ENCODE measurements around the gene AGFG2.

Gene AGFG2

DNA sequence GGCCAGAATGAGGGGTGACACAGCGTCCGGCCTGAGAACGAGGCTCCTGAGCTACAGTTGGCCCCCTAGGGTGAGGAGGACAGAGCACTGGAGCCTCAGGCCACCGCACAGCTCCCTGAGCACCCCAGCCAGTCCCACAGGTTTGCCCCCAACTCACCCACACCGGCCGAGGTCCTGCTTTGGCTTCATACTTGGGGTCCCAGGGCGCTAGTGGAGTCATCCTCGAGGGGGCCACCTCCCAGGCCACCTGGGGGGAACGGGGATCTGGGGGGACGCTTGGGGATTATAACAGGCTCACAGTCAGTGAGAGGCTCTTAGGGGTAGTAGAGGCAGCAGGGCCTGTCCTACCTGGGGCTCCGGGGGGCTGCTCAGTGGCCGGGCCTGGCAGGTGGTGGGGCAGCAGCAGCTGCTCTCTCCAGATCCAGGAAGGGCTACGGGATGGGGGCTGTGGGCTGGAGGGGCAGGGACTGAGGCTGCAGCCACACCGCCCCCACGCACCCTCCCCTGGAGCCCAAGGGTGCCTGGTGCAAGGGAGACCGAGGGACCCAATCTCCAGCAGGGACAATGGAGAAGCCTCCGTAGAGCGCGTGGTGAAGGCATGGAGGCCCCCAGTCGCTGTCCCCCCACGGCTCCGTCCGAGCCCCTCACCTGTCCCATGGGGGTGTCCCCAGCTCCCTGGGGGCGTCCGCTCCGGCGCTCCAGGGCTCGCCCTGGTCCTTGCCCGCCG, 34.1 kb downstream of the AGFG2 start:
- no peak for DNase-seq (ENCODE audit: low read depth)

- no peak for DNase-seq (ENCODE audit: low read depth)
These were observed 34.8 kb downstream of the AGFG2 start, which contains the start of gene SAP25 for GRCh38 chr7:100573691-100574361. SAP25 (minus strand) TSS chr7:100573900; CDS start chr7:100573742, 158 bp downstream.

- no peak for DNase-seq (ENCODE audit: low read depth)
These were observed 35.6 kb downstream of the AGFG2 start for GRCh38 chr7:100574362-100575205.

DNA sequence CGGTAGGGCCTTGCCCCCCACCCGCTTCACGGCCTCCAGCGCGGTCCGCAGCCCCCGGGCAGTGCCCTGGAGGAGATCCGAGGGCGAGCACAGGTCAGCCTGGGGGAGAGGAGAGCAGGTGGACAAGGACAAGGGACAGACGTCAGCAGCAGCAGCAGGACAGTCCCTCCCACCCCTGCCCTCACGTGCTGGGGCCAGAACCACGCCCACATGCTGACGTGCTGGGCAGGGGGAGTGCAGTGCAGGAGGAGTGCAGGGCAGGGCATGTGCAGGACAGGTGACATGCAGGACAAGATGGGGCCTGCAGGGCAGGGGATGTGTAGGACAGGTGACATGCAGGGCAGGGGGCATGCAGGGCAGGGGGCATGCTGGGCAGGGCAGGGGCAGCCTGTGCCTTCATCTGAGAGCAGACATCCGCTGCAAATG, 36.2 kb downstream of the AGFG2 start:
- DNase-seq (ENCODE audit: low read depth) = no peak

DNA sequence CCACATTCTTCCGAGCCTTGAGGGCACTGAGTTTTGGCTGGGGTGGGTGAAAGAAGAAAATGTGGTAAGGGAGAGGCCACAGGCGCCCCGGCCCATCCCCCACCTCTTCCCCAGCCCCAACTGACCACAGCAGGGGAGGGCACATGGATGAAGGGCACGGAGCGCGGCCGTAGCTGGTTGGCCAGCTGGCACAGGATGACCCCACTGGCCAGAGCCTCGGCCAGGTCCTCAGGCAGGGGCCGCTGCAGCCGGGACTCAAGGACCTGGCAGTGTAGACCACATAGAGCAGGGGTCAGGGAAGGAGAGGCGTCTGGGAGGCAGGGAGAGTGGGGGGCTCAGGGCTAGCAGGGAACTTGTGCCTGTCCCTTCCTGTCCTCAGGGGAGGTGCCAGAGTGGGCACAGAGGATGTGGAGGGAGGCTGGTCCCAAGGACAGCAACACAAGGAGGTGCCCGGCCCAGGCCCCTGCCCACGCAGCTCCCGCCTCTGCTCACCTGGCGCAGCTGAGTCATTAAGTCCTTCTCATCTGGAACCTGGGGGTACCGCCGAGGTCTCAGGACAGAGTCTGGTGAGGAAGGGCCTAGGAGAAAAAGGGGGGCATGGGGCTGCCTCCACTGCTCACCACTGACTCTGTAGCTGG, 36.9 kb downstream of the AGFG2 start:
- no peak for DNase-seq (ENCODE audit: low read depth)

GRCh38 chr7:100576384-100576993, 37.5 kb downstream of the AGFG2 start:
- no peak for DNase-seq (ENCODE audit: low read depth)

DNA sequence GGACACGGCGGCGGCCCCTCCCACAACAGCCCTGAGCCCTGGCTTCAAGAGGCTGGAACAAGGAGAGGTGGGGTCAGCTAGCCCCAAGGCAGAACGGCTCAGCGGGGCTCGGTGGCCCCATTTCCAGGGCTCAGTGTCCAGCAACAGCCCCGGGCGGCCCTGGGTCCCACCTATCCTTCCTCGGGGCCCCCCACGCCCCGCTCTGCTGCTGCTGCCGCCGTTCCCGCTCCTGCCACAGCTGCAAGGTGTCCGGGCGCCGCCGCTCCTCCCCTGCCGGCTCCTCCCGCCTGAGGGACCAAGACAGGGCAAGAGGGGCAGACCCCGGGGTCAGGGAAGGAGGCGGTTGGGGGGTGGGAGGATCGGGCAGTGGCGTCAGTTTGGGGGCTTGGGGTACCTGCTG, 38.1 kb downstream of the AGFG2 start:
- no peak for DNase-seq (ENCODE audit: low read depth)

GRCh38 chr7:100577507-100577906, 38.5 kb downstream of the AGFG2 start:
- DNase-seq (ENCODE audit: low read depth) = no peak

DNA sequence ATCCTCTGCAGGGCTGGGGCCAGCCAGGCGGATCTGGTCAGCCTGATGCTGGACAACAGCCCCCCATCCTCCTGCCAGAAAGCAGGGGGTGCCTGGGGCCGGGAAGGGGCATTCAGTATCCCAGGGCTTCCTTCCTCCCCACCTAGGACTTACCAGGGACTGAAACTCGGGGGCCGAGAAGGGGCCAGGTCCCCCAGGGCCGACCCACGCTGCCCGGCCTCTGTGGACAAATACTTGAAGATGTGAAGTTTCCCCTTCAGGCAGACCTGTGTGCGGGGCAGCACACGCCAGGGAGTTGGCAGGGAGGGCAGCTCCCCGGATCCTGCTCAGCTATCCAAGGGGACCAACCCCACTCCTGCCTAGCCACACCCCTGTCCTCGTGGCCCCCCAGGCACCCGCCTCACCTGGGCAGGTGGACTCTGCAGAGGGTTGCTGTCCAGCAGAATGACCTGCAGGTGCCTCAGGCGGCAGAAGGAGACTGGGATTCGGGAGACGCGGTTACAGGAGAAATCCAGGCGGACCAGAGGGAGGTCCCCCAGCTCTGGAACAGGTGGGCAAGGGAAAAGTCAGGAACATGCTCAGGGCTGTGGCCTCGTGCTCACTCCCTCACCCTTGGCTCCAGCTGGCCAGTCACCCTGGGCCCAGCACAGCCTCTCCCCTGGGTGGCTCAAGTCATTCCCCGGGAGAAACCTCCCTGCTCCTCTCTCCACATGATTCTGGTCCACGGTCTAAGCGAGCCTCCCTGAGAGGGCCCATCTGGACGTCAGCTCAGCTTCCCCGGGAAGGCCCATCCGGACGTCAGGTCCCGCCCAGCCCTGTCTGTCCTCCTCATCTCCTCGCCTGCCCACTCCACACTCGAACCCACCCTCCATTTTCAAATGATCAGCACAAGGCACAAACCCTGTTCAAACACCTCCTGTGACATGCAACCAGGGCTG, 39.5 kb downstream of the AGFG2 start:
- no peak for DNase-seq (ENCODE audit: low read depth)

DNA sequence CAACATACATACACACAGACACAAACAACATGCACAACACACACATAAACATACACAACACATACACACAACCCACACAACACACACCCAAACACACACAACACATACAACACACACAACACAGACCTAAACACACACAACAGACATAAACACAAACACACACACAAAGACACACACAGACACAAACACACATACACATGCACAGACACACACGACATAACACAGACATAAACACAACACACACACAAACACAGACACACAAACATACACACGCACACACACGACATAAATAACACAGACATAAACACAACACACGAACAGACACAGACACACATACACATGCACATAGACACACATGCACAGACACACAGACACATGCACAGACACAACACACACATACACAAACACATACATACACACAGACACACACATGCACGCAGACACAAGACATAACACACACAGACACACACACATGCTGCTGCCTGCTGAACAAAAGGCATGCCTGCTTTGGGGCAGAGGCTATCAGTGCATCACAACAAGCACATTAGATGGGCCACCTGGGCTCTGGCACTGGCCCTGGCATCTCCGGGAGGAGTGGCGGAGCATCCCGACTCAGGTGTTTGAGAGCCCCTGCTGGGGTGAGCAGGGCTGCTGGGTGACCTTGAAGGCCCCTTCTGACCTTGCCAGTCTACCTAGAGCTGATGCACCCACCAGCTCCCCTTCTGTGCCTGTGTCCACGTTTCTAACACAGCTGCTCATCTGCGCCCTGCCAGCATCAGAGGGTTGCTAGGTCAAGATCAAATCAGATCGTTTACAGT, 41.7 kb downstream of the AGFG2 start:
- no peak for DNase-seq (ENCODE audit: low read depth)

GRCh38 chr7:100582041-100582579, 43.1 kb downstream of the AGFG2 start:
- no peak for DNase-seq (ENCODE audit: low read depth)

- no peak for DNase-seq (ENCODE audit: low read depth)
These were observed 43.6 kb downstream of the AGFG2 start for GRCh38 chr7:100582650-100583049.

DNA sequence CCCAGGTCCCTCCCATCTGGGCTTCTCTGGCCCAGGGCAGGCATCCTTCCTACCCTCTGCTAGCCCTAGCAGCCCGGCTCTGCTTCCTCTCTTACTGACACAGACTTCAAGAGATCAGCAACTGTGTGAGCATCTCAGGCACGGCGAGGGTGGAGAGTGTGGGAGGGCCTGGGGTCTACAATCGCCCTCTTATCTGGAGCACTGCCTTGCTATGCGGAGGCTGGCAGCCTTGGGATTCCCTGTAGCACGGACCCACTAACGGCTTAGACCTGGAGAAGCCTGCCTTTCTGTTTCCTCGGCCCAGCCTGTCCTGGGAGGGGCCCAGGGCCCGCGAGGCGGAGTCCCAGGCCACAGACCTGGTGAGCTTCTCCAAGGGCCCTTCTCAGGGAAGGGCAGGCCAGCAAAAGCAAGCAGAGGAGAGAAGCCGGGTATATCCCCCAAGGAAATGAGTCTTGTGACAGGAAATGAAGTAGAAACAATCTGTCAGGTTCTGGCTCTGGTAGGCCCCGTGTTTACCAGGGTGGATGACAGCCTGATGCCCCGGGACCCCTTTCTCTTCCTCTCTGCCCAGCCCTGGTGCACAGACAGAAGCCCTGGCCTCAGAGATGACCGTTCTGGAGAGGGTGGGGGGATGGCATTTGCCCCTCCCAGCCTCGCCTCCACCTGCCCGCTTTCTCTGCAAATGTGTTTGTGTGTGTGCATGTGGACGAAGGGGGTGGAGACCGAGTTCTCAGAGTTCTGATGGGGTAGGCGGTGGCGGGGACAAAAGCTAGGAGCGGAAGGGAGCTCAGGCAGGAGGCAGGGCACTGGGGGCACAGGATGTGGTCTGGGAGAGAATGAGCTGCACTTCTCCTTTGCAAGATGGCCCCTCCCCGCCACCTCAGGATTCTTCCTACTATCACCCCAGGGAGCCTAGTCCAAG, 44.4 kb downstream of the AGFG2 start:
- peak; percentile 65 for DNase-seq (ENCODE audit: low read depth)

GRCh38 chr7:100584054-100584682, 45.2 kb downstream of the AGFG2 start:
- DNase-seq (ENCODE audit: low read depth) = no peak

GRCh38 chr7:100584683-100585510, 45.9 kb downstream of the AGFG2 start:
- DNase-seq (ENCODE audit: low read depth) = no peak

DNA sequence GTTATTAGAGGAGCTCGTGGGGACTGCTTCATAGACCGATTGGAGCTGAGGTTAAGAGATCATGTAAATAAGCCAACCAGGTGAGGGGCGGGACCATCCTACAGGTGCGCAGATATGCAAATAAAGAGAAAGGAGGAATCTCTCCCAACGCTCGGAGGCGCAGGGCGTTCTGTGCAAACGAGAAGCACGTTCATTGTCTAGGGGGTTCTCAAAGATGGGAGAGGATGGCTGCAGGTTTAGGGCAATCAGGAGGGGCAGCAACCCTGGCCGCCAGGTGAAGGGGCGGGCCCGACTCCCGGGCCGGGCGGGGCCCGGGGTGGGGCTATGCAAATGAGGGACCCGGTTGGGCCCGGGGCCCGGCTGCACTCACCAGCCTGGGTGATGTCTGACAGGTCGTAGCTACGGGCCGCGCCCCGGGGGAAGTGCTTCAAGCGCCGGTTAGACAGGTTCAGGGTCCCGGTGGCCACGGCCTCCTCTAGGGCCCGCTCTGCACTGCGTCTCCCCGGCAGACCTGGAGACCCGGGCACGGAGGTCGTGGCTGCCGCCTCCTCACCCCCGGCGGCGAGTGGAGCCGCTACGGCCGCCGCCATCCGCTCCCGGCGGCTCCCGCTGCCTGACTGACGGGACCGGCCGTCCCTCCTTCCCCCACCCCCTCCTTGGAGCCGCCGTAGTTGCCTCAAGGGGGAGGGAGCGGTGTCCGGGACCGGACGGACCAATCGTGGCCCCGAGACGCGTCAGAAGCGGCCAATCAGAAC, 46.7 kb downstream of the AGFG2 start, which contains the start of gene LRCH4:
Gene LRCH4 (minus strand): TSS at position 619 of the 755 bp plus-strand sequence. CDS start 29 bp downstream, at position 590.
- DNase-seq (ENCODE audit: low read depth) = peak; percentile 58
